Panc1 (cell line): ENCODE measurements around the gene TTLL5. TPM values are rescaled to one million over a fixed set of nuclear protein-coding genes. Genes with fewer than 3 reads are reported as not detected.

Experiments
- ATAC-seq: fragments of 200-7000 bp; cut with Tn5 transposase; 2 replicates; pipeline ENCODE4 v1.9.1; 2020; ENCODE audit warnings: mild to moderate bottlenecking, moderate library complexity
- BruUV-seq: library from RNA; stranded (reverse); fragments of 400-500 nt; replicated peaks from 2 replicates; lab custom pipeline; 2021; lab: Mats Ljungman, UMichigan
- CTCF ChIA-PET: fragments of 300-600 bp; sonication (Branson Sonifier 250); formaldehyde crosslinking; loops from one replicate; lab custom pipeline; 2022; ENCODE audit warnings: antibody characterized with exemption; lab: Charles Lee
- POLR2A ChIA-PET: fragments of 300-600 bp; sonication (Branson Sonifier 250); formaldehyde crosslinking; loops from one replicate; lab custom pipeline; 2022; ENCODE audit warnings: antibody characterized with exemption; lab: Charles Lee
- DNase-seq: peaks from one replicate; pipeline ENCODE4 v3.0.0-alpha.2; 2010; ENCODE audit warnings: low read depth, low spot score
- H3K27ac ChIP-seq: 2 replicates; pipeline ENCODE4 v1.5.1; 2011; ENCODE audit warnings: mild to moderate bottlenecking, low read length, inconsistent platforms
- H3K27me3 ChIP-seq: fragments of 200-500 bp; sonication (Bioruptor generic); 2 replicates; pipeline ENCODE4 v1.6.0; 2014; ENCODE audit warnings: low read length, inconsistent platforms; ENCODE audit not compliant: control insufficient read depth, insufficient read depth
- H3K36me3 ChIP-seq: fragments of 200-500 bp; sonication (Bioruptor generic); 2 replicates; pipeline ENCODE4 v1.5.1; 2014; ENCODE audit warnings: inconsistent platforms, mild to moderate bottlenecking, low read length, moderate library complexity; ENCODE audit not compliant: control insufficient read depth, insufficient read depth
- H3K4me1 ChIP-seq: 2 replicates; pipeline ENCODE4 v1.5.1; 2011; ENCODE audit warnings: inconsistent platforms, mild to moderate bottlenecking, low read length, moderate library complexity; ENCODE audit not compliant: control insufficient read depth, insufficient read depth
- H3K4me3 ChIP-seq, 2 experiments: 2 replicates each; pipeline ENCODE4 v1.5.1; 2011 to 2012; ENCODE audit warnings: low read depth in 2 of 2, low read length in 2 of 2, mild to moderate bottlenecking in 2 of 2, inconsistent platforms in 1 of 2, moderate library complexity in 1 of 2
- H3K9me3 ChIP-seq: fragments of 200-500 bp; sonication (Bioruptor generic); 2 replicates; pipeline ENCODE4 v1.5.1; 2014; ENCODE audit warnings: low read depth, mild to moderate bottlenecking, inconsistent platforms, low read length, moderate library complexity; ENCODE audit not compliant: control insufficient read depth, insufficient read depth
- CTCF ChIP-seq: fragments of 450-650 bp; IDR thresholded peaks from 2 replicates; pipeline ENCODE4 v1.5.1; 2017; ENCODE audit warnings: mild to moderate bottlenecking
- POLR2AphosphoS5 ChIP-seq: IDR thresholded peaks from 2 replicates; pipeline ENCODE4 v1.6.1; 2012; ENCODE audit warnings: mild to moderate bottlenecking, low read depth, low read length, moderate library complexity
- REST ChIP-seq, 2 experiments: IDR thresholded peaks; 2 replicates each; pipeline ENCODE4 v1.6.1; 2011 to 2012; ENCODE audit warnings: low read depth in 2 of 2, control low read depth in 1 of 2, low read length in 1 of 2, mild to moderate bottlenecking in 1 of 2, moderate library complexity in 1 of 2; ENCODE audit not compliant: insufficient read depth in 1 of 2
- SIN3A ChIP-seq: IDR thresholded peaks from 2 replicates; pipeline ENCODE4 v1.6.1; 2012; ENCODE audit warnings: low read depth, mild to moderate bottlenecking, low read length, moderate library complexity, borderline replicate concordance; ENCODE audit not compliant: insufficient read depth
- TCF7L2 ChIP-seq: IDR thresholded peaks from 2 replicates; pipeline ENCODE4 v1.6.1; 2011; ENCODE audit warnings: mild to moderate bottlenecking, low read depth, low read length, inconsistent platforms
- in situ Hi-C: cut with HindIII; loops from 2 replicates; pipeline ENCODE4 v1.10.0; 2016; ENCODE audit warnings: low sequenced_read_pairs, low pct_unique_long_range_greater_than_20kb
- intact Hi-C: fragments of 100-400 bp; cut with micrococcal nuclease; formaldehyde crosslinking; loops from one replicate; pipeline ENCODE4 v1.10.0; 2022; ENCODE audit not compliant: unreplicated experiment
- total RNA-seq: library from RNA; stranded (reverse); gene quantifications from one replicate; pipeline ENCODE4 v1.2.1, GENCODE V29; 2021; ENCODE audit not compliant: unreplicated experiment

The TTLL5 gene
- total RNA-seq, 1 experiment from 2014 or later = 23.5 TPM

- in situ Hi-C loops (no loop called here), intact Hi-C loops (no loop called here)
- no peak for DNase-seq
- CTCF ChIA-PET = no interaction called here
- POLR2A ChIA-PET = no interaction called here
- TF ChIP-seq TCF7L2 (no peak), POLR2AphosphoS5 (no peak)
- H3K36me3 ChIP-seq = no peaks in the 10 kb centered on the region
- H3K9me3 ChIP-seq = no peaks in the 10 kb centered on the region
- no peak overlapping the region for H3K27ac ChIP-seq
- no peak for ATAC-seq
- no peaks in the 10 kb centered on the region for H3K27me3 ChIP-seq
- H3K4me3 ChIP-seq = no peak overlapping the region
- no TSS peak for BruUV-seq
- no peaks in the 10 kb centered on the region for H3K4me1 ChIP-seq
These were observed 291.4 kb downstream of the TTLL5 start for GRCh38 chr14:75952489-75952888.

- H3K27me3 ChIP-seq = no peaks in the 10 kb centered on the region
- intact Hi-C loops (no loop called here), in situ Hi-C loops (no loop called here)
- no peaks in the 10 kb centered on the region for H3K9me3 ChIP-seq
- ChIA-PET CTCF (no interaction called here), POLR2A (interaction anchor here (0.7 kb wide), 1 partner anchor 69 kb away, joined by 6 read pairs; no protein-coding TSS in a partner anchor)
- DNase-seq (no peak), ATAC-seq (no peak)
- H3K36me3 ChIP-seq = no peaks in the 10 kb centered on the region
- H3K4me1 ChIP-seq = no peaks in the 10 kb centered on the region
- H3K27ac ChIP-seq = no peak overlapping the region
- no TSS peak for BruUV-seq
- H3K4me3 ChIP-seq = no peak overlapping the region
- no peak for TF ChIP-seq POLR2AphosphoS5
- TF ChIP-seq REST (IDR thresholded peaks at IDR 0.05; ENCODE audit: insufficient read depth in 1 of 2, low read depth in 2 of 2, low read length in 1 of 2) = no peak
- TF ChIP-seq TCF7L2 = no peak
- no peak for TF ChIP-seq CTCF
- no peak for TF ChIP-seq SIN3A
These were observed 298.0 kb downstream of the TTLL5 start for GRCh38 chr14:75959031-75959430.

- BruUV-seq = no TSS peak
- Histone ChIP-seq H3K36me3 (no peaks in the 10 kb centered on the region), H3K27ac (no peak overlapping the region), H3K4me1 (no peaks in the 10 kb centered on the region), H3K4me3 (no peak overlapping the region), H3K27me3 (no peaks in the 10 kb centered on the region), H3K9me3 (no peaks in the 10 kb centered on the region)
- ATAC-seq (no peak), DNase-seq (no peak)
- CTCF ChIA-PET = no interaction called here
- in situ Hi-C loops (no loop called here), intact Hi-C loops (no loop called here)
- POLR2A ChIA-PET = no interaction called here
- no peak for TF ChIP-seq CTCF
- no peak for TF ChIP-seq POLR2AphosphoS5
- TF ChIP-seq REST (IDR thresholded peaks at IDR 0.05; ENCODE audit: insufficient read depth in 1 of 2, low read depth in 2 of 2, low read length in 1 of 2) = no peak
- TF ChIP-seq SIN3A = no peak
- TF ChIP-seq TCF7L2 = no peak
These were observed 299.2 kb downstream of the TTLL5 start for GRCh38 chr14:75960231-75960630.
